Heart left ventricle (tissue), 16 donors: Measurements from ENCODE around the gene PLEKHA6. TPM values are rescaled to one million over a fixed set of nuclear protein-coding genes. Genes with fewer than 3 reads are reported as not detected.

ENCODE experiments used
- ATAC-seq, 4 donors: fragments of 200-7000 bp; cut with Tn5 transposase; one replicate each; pipeline ENCODE4 v1.9.1; 2020 to 2022; ENCODE audit warnings: moderate library complexity in 4 of 4, mild to moderate bottlenecking in 3 of 4, moderate number of reproducible peaks in 1 of 4
- DNase-seq, 5 donors: peaks; one replicate each; pipeline ENCODE4 v3.0.0-alpha.2; 2020
- H3K27ac ChIP-seq, 12 donors: fragments of 200-600 bp; sonication (generic) in 4 of 12; one replicate each; pipeline versions ENCODE4 v1.5.0 to v1.8.0; 2016 to 2022; ENCODE audit warnings: mild to moderate bottlenecking in 2 of 12
- H3K27me3 ChIP-seq, 9 donors: fragments of 200-600 bp; sonication (generic) in 2 of 9; one replicate each; pipeline versions ENCODE4 v1.5.1 to v1.8.0; 2016 to 2022; ENCODE audit warnings: mild to moderate bottlenecking in 3 of 9
- H3K36me3 ChIP-seq, 9 donors: fragments of 200-600 bp; sonication (generic) in 2 of 9; one replicate each; pipeline versions ENCODE4 v1.5.0 to v1.8.0; 2018 to 2022; ENCODE audit warnings: mild to moderate bottlenecking in 2 of 9
- H3K4me1 ChIP-seq, 12 donors: fragments of 200-600 bp; sonication (generic) in 4 of 12; one replicate each; pipeline versions ENCODE4 v1.5.0 to v1.8.0; 2016 to 2022; ENCODE audit warnings: mild to moderate bottlenecking in 3 of 12
- H3K4me3 ChIP-seq, 12 donors: fragments of 200-600 bp; sonication (generic) in 4 of 12; one replicate each; pipeline versions ENCODE4 v1.5.0 to v1.8.0; 2017 to 2022; ENCODE audit warnings: mild to moderate bottlenecking in 9 of 12, moderate library complexity in 4 of 12
- H3K9me3 ChIP-seq, 12 donors: fragments of 200-600 bp; sonication (generic) in 4 of 12; one replicate each; pipeline versions ENCODE4 v1.5.0 to v1.8.0; 2016 to 2022; ENCODE audit warnings: mild to moderate bottlenecking in 1 of 12
- POLR2A ChIP-seq, 2 donors: fragments of 450-650 bp; IDR thresholded peaks; one replicate each; pipeline ENCODE4 v1.6.1; 2017; ENCODE audit warnings: antibody characterized with exemption in 2 of 2, mild to moderate bottlenecking in 2 of 2, moderate library complexity in 2 of 2
- WGBS, 4 donors: extraction: QIAGEN DNeasy Blood & Tissue Kit in 2 of 4; methylation state at CpG; one replicate each; pipeline versions ENCODE4 v1.1.5 to v1.1.7; 2013 to 2018; 5-methylcytosine and 5-hydroxymethylcytosine counted together
- intact Hi-C, 10 donors: fragments of 100-400 bp; cut with DNase I; formaldehyde crosslinking; loops; one replicate each; pipeline versions ENCODE4 v1.11.1 to v1.14.2; 2022
- polyA plus RNA-seq, 2 donors: library from polyadenylated mRNA; stranded (reverse); fragments of 200-250 nt; gene quantifications; one replicate each; pipeline ENCODE4 v1.2.3, GENCODE V29; 2013
- total RNA-seq, 9 donors: library from RNA; depleted of rRNA in 2 of 9; stranded (reverse); fragments of >200 nt in 2 of 9; fragmentation: NEBNext Ultra II Directional in 3 of 9; extraction: Animal tissue kit (Norgen Biotek cat#: 25700) in 3 of 9; gene quantifications; one replicate each; pipeline versions ENCODE4 v1.1.0 to v1.2.4, GENCODE V29; 2016 to 2023
- TF ChIP-seq, protein P1 (sequence below), 12 donors: fragments of 200-600 bp; sonication (generic) in 4 of 12; IDR thresholded peaks; one replicate each; pipeline versions ENCODE4 v1.5.0 to v1.8.0; 2018 to 2022; ENCODE audit warnings: antibody characterized with exemption in 12 of 12, mild to moderate bottlenecking in 5 of 12
- donor health status: ischemic (EF 13 %, LVEDD 7.1; RV severe dilation, severe dysfunction).
- donor health status: healthy with polysubstance abuse.
- donor health status: DM: no; HTN: yes; CAD: no.
- donor health status: DM: no; HTN: no; CAD: no.
- donor health status: ischemic (EF 25% LVEDD 6.9; RV normal size, moderate dysfunction).
- donor health status: ischemic (EF 25% LVEDD 5.7; RV mildly dilated, moderate dysfunction).
- donor health status: healthy.
- donor health status: DM: yes; HTN: yes; CAD: no.
- donor health status: ischemic (EF 35%, LVEDD 5.7; RV mildly dilated, moderate dysfunction).
- donor health status: nonischemic (EF 11% LVEDD 7.7; RV severe dilation, severe dysfunction).
- donor health status: DM: yes; HTN: yes; CAD: no.
- donor health status: PGD.
- donor health status: ischemic (EF 29% LVEDD 5.4; RV normal size, mild dysfunction).
- donor health status: nonischemic (EF 23%, LVEDD 6.1; RV moderate dilation, normal function).

Gene PLEKHA6
- total and polyA plus RNA-seq, 11 donors, result 5.2 to 33.2 (median 18.9) TPM

DNA sequence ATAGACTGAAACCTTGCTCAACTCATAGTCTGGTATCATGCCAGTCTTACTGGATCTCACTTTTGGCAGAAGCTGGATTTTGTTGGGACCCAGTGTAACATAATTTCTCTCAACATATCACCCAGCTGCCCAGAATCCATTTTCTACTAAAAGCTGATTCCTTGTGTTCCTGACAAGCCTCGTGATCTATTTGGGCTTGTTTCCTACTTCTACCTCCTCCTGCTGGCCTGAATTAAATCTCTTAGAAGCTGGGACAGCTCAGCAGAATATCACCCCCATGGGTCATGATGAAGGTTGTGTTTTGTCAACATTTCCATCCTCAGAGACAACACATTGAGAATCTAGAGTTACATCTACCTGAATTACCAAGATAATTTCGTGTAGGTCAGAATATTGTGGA, 153.6 kb downstream of the PLEKHA6 start:
- no peak for ATAC-seq
- peaks cover 0 to 28% (median 0%) of the 10 kb centered on the region in 9 donors for H3K27me3 ChIP-seq

DNA sequence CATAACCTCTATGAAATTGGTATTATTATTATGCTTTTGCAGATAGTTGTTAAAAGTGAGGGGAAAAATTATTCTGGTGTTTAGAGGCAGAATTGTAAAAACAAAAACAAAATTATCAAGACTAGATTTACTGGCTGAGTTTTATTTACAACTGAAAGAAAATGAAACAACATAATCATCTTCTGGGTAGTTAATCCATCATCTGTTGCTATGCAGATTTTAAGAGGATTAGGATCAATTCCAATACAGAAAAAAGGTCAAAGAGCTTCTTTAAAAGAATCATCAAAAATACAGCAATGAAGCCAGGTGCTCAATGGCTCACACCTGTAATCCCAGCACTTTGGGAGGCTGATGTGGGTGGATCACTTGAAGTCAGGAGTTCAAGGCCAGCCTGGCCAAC, 154.2 kb downstream of the PLEKHA6 start:
- H3K4me3 ChIP-seq, result no peak overlapping the region
- TF ChIP-seq, protein P1, sequence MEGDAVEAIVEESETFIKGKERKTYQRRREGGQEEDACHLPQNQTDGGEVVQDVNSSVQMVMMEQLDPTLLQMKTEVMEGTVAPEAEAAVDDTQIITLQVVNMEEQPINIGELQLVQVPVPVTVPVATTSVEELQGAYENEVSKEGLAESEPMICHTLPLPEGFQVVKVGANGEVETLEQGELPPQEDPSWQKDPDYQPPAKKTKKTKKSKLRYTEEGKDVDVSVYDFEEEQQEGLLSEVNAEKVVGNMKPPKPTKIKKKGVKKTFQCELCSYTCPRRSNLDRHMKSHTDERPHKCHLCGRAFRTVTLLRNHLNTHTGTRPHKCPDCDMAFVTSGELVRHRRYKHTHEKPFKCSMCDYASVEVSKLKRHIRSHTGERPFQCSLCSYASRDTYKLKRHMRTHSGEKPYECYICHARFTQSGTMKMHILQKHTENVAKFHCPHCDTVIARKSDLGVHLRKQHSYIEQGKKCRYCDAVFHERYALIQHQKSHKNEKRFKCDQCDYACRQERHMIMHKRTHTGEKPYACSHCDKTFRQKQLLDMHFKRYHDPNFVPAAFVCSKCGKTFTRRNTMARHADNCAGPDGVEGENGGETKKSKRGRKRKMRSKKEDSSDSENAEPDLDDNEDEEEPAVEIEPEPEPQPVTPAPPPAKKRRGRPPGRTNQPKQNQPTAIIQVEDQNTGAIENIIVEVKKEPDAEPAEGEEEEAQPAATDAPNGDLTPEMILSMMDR (IDR thresholded peaks at IDR 0.05), result no peak
- no peak for TF ChIP-seq POLR2A (IDR thresholded peaks at IDR 0.05)
- H3K36me3 ChIP-seq, result no peaks in the 10 kb centered on the region
- H3K27ac ChIP-seq, result no peak overlapping the region
- DNase-seq (no peak), ATAC-seq (no peak)
- H3K4me1 ChIP-seq, result peaks cover 0 to 4% (median 0%) of the 10 kb centered on the region in 12 donors
- H3K9me3 ChIP-seq, result no peaks in the 10 kb centered on the region
- intact Hi-C loops, result loop anchor here in 4 of 10 donors (5.0 to 10.0 kb wide), 3 partner anchors 43 to 351 kb away; partner anchors contain the start of gene SNRPE (in 3 of the 4)
- H3K27me3 ChIP-seq, result peaks cover 0 to 28% (median 0%) of the 10 kb centered on the region in 9 donors

More for the DNA sequence above, 153.6 kb downstream of the PLEKHA6 start:
- 54 to 62% (median 60%) methylated on average over 2 of the region's 2 CpGs for whole genome bisulfite sequencing, 4 donors
- Histone ChIP-seq H3K27ac (no peak overlapping the region), H3K4me1 (peaks cover 0 to 4% (median 0%) of the 10 kb centered on the region in 12 donors), H3K9me3 (no peaks in the 10 kb centered on the region), H3K4me3 (no peak overlapping the region), H3K36me3 (no peaks in the 10 kb centered on the region)
- DNase-seq, result no peak
- TF ChIP-seq, protein P1 (IDR thresholded peaks at IDR 0.05), result no peak
- TF ChIP-seq POLR2A (IDR thresholded peaks at IDR 0.05), result no peak
- intact Hi-C loops, result loop anchor here in 9 of 10 donors (2.0 to 10.0 kb wide), 7 partner anchors 43 to 351 kb away; partner anchors contain the start of gene SNRPE (in 6 of the 9)

DNA sequence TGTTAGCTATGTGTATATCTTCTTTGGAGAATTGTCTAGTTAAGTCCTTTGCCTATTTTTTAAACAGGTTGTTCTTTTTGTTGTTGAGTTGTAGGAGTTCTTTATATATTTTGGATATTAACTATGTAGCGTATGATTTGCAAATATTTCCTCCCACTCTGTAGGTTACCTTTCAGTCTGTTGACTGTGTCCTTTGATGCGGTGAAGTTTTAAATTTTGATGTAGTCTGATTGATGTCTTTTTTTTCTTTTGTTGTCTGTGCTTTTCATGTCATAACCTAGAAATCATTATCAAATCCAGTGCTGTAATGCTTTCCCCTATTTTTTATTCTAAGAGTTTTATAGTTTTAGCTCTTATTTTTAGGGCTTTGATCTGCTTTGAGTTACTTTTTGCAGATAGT, 154.8 kb downstream of the PLEKHA6 start:
- H3K27ac ChIP-seq, result no peak overlapping the region
- H3K9me3 ChIP-seq, result no peaks in the 10 kb centered on the region
- H3K27me3 ChIP-seq, result peaks cover 0 to 28% (median 0%) of the 10 kb centered on the region in 9 donors
- no peak for ATAC-seq
- intact Hi-C loops, result loop anchor here in 4 of 10 donors (5.0 to 10.0 kb wide), 3 partner anchors 43 to 350 kb away; partner anchors contain the start of gene SNRPE (in 3 of the 4)
- no peak for TF ChIP-seq POLR2A (IDR thresholded peaks at IDR 0.05)
- TF ChIP-seq, protein P1 (IDR thresholded peaks at IDR 0.05), result no peak
- DNase-seq, result no peak
- no peaks in the 10 kb centered on the region for H3K36me3 ChIP-seq
- WGBS, 4 donors, result 90 to 94% (median 93%) methylated on average over 2 of the region's 2 CpGs
- no peak overlapping the region for H3K4me3 ChIP-seq
- peaks cover 0 to 4% (median 0%) of the 10 kb centered on the region in 12 donors for H3K4me1 ChIP-seq

DNA sequence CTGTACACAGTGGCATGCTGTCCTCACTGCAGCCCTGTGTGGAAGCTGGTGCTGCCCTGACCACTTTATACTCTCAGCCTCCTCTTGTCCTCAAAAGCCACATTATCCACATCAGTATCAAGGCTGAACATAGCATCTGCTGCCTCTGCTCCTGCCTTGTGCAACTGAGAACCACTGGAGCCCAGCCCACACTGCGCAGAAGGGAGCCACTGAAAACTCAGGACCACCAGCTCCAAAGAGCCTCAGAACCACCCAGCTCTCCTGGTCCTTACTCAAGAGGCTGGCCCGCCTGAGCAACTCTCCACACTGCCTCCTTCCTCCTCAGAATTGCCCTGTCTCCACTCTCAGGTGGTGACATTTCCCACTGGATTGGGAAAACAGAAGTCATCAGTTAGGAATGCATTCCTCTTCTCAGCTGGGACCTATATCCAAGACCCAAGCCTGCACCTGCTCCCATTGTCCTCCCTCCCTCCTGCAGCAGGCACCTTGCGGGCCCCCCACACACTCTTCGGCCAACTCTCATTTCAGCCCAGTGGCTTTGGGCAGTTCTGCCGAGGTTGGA, 156.4 kb downstream of the PLEKHA6 start:
- Histone ChIP-seq H3K27me3 (peaks cover 0 to 28% (median 0%) of the 10 kb centered on the region in 9 donors), H3K36me3 (no peaks in the 10 kb centered on the region), H3K9me3 (no peaks in the 10 kb centered on the region), H3K4me1 (peaks cover 0 to 19% (median 0%) of the 10 kb centered on the region in 12 donors), H3K4me3 (no peak overlapping the region), H3K27ac (no peak overlapping the region)
- WGBS, 4 donors, result 77 to 88% (median 86%) methylated on average over 5 of the region's 5 CpGs
- intact Hi-C loops, result loop anchor here in 2 of 10 donors (2.0 to 10.0 kb wide), 2 partner anchors 40 to 348 kb away; no protein-coding TSS in a partner anchor
- DNase-seq (no peak), ATAC-seq (no peak)
- TF ChIP-seq, protein P1 (IDR thresholded peaks at IDR 0.05), result no peak
